GM21515 (cell line): ENCODE data around the gene SMIM7.
"Not testable (repeated sequence)": the region's sequence is repeated elsewhere in the genome, so short reads cannot be mapped to it uniquely, and the experiment has no call there.

ENCODE experiments used
- ATAC-seq: cut with Tn5 transposase; IDR thresholded peaks from one replicate; pipeline ENCODE4 v1.9.1; 2021; ENCODE audit not compliant: unreplicated experiment

Gene SMIM7

GRCh38 chr19:16659832-16660708 lies at the start of gene SMIM7:
TSS of gene SMIM7 (minus strand) at chr19:16660144. CDS start at chr19:16660110, 34 bp downstream.
- ATAC-seq: peak; percentile 84

- no peak for ATAC-seq
These were observed 43.7 kb upstream of the SMIM7 start for GRCh38 chr19:16703677-16704076.

- ATAC-seq: no peak
These were observed 42.2 kb upstream of the SMIM7 start for GRCh38 chr19:16702123-16702522.

- no peak for ATAC-seq
These were observed 39.0 kb upstream of the SMIM7 start for GRCh38 chr19:16698914-16699313.

GRCh38 chr19:16688084-16688483 lies 28.1 kb upstream of the SMIM7 start:
- ATAC-seq: no peak

GRCh38 chr19:16684216-16684615 lies 24.3 kb upstream of the SMIM7 start:
- ATAC-seq: no peak

GRCh38 chr19:16682539-16682938 lies 22.6 kb upstream of the SMIM7 start:
- no peak for ATAC-seq

GRCh38 chr19:16679811-16680210 lies 19.9 kb upstream of the SMIM7 start:
- no peak for ATAC-seq

- no peak for ATAC-seq
These were observed 18.6 kb upstream of the SMIM7 start for GRCh38 chr19:16678498-16678897.

- ATAC-seq: no peak
These were observed 17.1 kb upstream of the SMIM7 start for GRCh38 chr19:16677055-16677454.

GRCh38 chr19:16676101-16676798 lies 16.3 kb upstream of the SMIM7 start:
- no peak for ATAC-seq

- not testable (repeated sequence) for ATAC-seq
These were observed 13.9 kb upstream of the SMIM7 start for GRCh38 chr19:16673839-16674238.

GRCh38 chr19:16673231-16673630 lies 13.3 kb upstream of the SMIM7 start:
- no peak for ATAC-seq

GRCh38 chr19:16671652-16672274 lies 11.8 kb upstream of the SMIM7 start:
- ATAC-seq: no peak

- no peak for ATAC-seq
These were observed 10.3 kb upstream of the SMIM7 start for GRCh38 chr19:16670291-16670690.

GRCh38 chr19:16668702-16669101 lies 8.8 kb upstream of the SMIM7 start:
- ATAC-seq: not testable (repeated sequence)

GRCh38 chr19:16668176-16668575 lies 8.2 kb upstream of the SMIM7 start:
- no peak for ATAC-seq

GRCh38 chr19:16661480-16662034 lies 1.6 kb upstream of the SMIM7 start:
- no peak for ATAC-seq

- peak; percentile 28 for ATAC-seq
These were observed 977 bp upstream of the SMIM7 start, which contains the start of gene TMEM38A for GRCh38 chr19:16660763-16661479. TSS of gene TMEM38A (plus strand) at chr19:16661139. CDS start at chr19:16661218, 79 bp downstream.

- no peak for ATAC-seq
These were observed 496 bp downstream of the SMIM7 start for GRCh38 chr19:16659464-16659831.

- no peak for ATAC-seq
These were observed 2.6 kb downstream of the SMIM7 start for GRCh38 chr19:16657384-16657783.
